Right lobe of liver (tissue), 6 donors: ENCODE measurements around the gene GSDMA. TPM values are rescaled to one million over a fixed set of nuclear protein-coding genes. Genes with fewer than 3 reads are reported as not detected.

Source experiments
- ATAC-seq, 4 donors: fragments of 200-7000 bp; cut with Tn5 transposase; one replicate each; pipeline ENCODE4 v1.9.1; 2020; ENCODE audit warnings: mild to moderate bottlenecking in 4 of 4, moderate library complexity in 4 of 4
- DNase-seq, 3 donors: peaks; one replicate each; pipeline ENCODE4 v3.0.0-alpha.2; 2020
- H3K27ac ChIP-seq, 3 donors: fragments of 200-600 bp; one replicate each; pipeline ENCODE4 v1.8.0; 2022
- H3K27me3 ChIP-seq, 2 donors: fragments of 200-600 bp; one replicate each; pipeline ENCODE4 v1.8.0; 2022
- H3K36me3 ChIP-seq, 4 donors: fragments of 200-600 bp; sonication (generic) in 1 of 4; one replicate each; pipeline versions ENCODE4 v1.5.1 to v1.8.0; 2017 to 2022; ENCODE audit warnings: control low read depth in 1 of 4
- H3K4me1 ChIP-seq, 4 donors: fragments of 200-600 bp; sonication (generic) in 1 of 4; one replicate each; pipeline versions ENCODE4 v1.5.1 to v1.8.0; 2017 to 2022; ENCODE audit warnings: control low read depth in 1 of 4
- H3K4me3 ChIP-seq, 3 donors: fragments of 200-600 bp; one replicate each; pipeline ENCODE4 v1.8.0; 2022
- H3K9me3 ChIP-seq, 4 donors: fragments of 200-600 bp; sonication (generic) in 1 of 4; one replicate each; pipeline versions ENCODE4 v1.5.1 to v1.8.0; 2017 to 2022; ENCODE audit warnings: control low read depth in 1 of 4
- CTCF ChIP-seq, 4 donors: fragments of 200-600 bp in 3 of 4; fragments of 450-650 bp in 1 of 4; IDR thresholded peaks; one replicate each; pipeline versions ENCODE4 v1.5.1 to v1.8.0; 2016 to 2022; ENCODE audit warnings: antibody characterized with exemption in 4 of 4, mild to moderate bottlenecking in 2 of 4
- POLR2A ChIP-seq: fragments of 450-650 bp; IDR thresholded peaks from one replicate; pipeline ENCODE4 v1.6.1; 2017; ENCODE audit warnings: antibody characterized with exemption, mild to moderate bottlenecking
- WGBS: methylation state at CpG from one replicate; pipeline ENCODE4 v1.1.6; 2018; ENCODE audit warnings: low coverage, low lambda C conversion rate; ENCODE audit not compliant: insufficient coverage; ENCODE audit errors: missing lambda C conversion rate; 5-methylcytosine and 5-hydroxymethylcytosine counted together
- intact Hi-C, 2 donors: fragments of 100-400 bp; cut with DNase I; formaldehyde crosslinking; loops; one replicate each; pipeline versions ENCODE4 v1.11.2 to v1.14.1; 2022
- total RNA-seq, 6 experiments: library from RNA; depleted of rRNA in 2 of 6; stranded (reverse); fragments of >200 nt in 2 of 6; fragmentation: NEBNext Ultra II Directional in 3 of 6; extraction: Animal tissue kit (Norgen Biotek cat#: 25700) in 3 of 6; gene quantifications; one replicate each; pipeline versions ENCODE4 v1.1.0 to v1.2.4, GENCODE V29; 2016 to 2023
- donor health status: DM: no; HTN: yes; CAD: no.
- donor health status: DM: no; HTN: no; CAD: no.
- donor health status: DM: no; HTN: no; CAD: no.
- donor health status: DM: no; HTN: yes; CAD: no.
- donor health status: DM: no; HTN: yes; CAD: no.

GSDMA gene
- total RNA-seq, 6 experiments from 2014 or later, result 0.42 to 0.99 TPM; not detected in 4

- H3K27me3 ChIP-seq, result no peaks in the 10 kb centered on the region
- no peaks in the 10 kb centered on the region for H3K9me3 ChIP-seq
- DNase-seq (no peak), ATAC-seq (no peak)
- peaks cover 0 to 56% (median 34%) of the 10 kb centered on the region in 4 donors for H3K4me1 ChIP-seq
- peak overlapping the region; percentile 89 to 98 (median 95) for H3K27ac ChIP-seq
- WGBS, result 10% methylated on average over 3 of the region's 4 CpGs
- TF ChIP-seq POLR2A (no peak), CTCF (IDR thresholded peaks at IDR 0.05) (no peak)
- H3K4me3 ChIP-seq, result peak overlapping the region; percentile 84 to 91 (median 86)
- intact Hi-C loops, result no loop called here
- H3K36me3 ChIP-seq, result peaks cover 0 to 27% (median 13%) of the 10 kb centered on the region in 4 donors
These were observed 36.6 kb upstream of the GSDMA start for GRCh38 chr17:39926135-39926587.

DNA sequence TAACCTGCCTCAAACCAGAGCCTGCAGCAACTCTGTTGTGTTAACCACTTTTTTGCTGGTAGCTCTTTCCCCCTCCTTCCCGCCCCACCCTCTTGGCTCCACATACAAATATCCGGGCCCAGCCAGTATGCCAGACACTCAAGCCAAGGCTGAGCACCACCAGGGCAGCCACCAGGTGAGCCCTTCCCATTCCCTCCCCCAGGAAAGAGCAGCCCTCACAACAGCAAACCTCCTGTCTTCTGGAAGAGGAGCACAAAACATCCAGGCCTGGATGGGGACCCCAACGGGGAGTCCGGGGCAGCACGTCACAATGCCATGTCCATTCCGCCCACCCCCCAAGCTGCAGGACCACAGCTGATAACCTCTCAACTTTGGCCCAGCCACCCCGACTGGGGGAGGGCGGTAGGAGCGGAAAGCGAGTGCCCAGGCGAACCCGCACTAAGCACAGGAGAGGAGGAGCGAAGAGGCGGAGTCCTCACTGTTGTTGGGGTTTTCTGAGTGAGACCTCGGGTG, 36.2 kb upstream of the GSDMA start:
- ATAC-seq, result peak; percentile 34 to 70 (median 58)
- TF ChIP-seq CTCF (IDR thresholded peaks at IDR 0.05) (peak in 1 of 4 donors; percentile 26), POLR2A (peak; percentile 82)
- Histone ChIP-seq H3K4me1 (peaks cover 0 to 51% (median 31%) of the 10 kb centered on the region in 4 donors), H3K4me3 (peak overlapping the region; percentile 84 to 91 (median 86)), H3K36me3 (peaks cover 0 to 22% (median 11%) of the 10 kb centered on the region in 4 donors), H3K9me3 (no peaks in the 10 kb centered on the region), H3K27me3 (no peaks in the 10 kb centered on the region), H3K27ac (peak overlapping the region; percentile 89 to 98 (median 95))
- peak; percentile 80 to 92 (median 91) for DNase-seq
- intact Hi-C loops, result no loop called here
- 4% methylated on average over 9 of the region's 15 CpGs for WGBS

- intact Hi-C loops, result no loop called here
- Histone ChIP-seq H3K27ac (peak within 1 kb of the TSS; percentile 89 to 98 (median 95)), H3K36me3 (peaks cover 0 to 16% (median 8%) of the 10 kb centered on the region in 4 donors), H3K9me3 (no peaks in the 10 kb centered on the region), H3K4me1 (peaks cover 0 to 44% (median 28%) of the 10 kb centered on the region in 4 donors), H3K4me3 (peak within 1 kb of the TSS; percentile 84 to 91 (median 86)), H3K27me3 (no peaks in the 10 kb centered on the region)
- WGBS, result 0% methylated on average over 42 of the region's 72 CpGs
- ATAC-seq (peak; percentile 60 to 76 (median 72)), DNase-seq (peak; percentile 95 to 97 (median 97))
- no peak for TF ChIP-seq CTCF (IDR thresholded peaks at IDR 0.05)
- TF ChIP-seq POLR2A, result peak; percentile 84
These were observed 35.5 kb upstream of the GSDMA start, which contains the start of the genes LRRC3C and ORMDL3 for GRCh38 chr17:39927101-39927928. LRRC3C (plus strand) TSS chr17:39927732; CDS start chr17:39941524, 13,792 bp downstream. ORMDL3 (minus strand) TSS chr17:39927601; CDS start chr17:39924203, 3,398 bp downstream.

DNA sequence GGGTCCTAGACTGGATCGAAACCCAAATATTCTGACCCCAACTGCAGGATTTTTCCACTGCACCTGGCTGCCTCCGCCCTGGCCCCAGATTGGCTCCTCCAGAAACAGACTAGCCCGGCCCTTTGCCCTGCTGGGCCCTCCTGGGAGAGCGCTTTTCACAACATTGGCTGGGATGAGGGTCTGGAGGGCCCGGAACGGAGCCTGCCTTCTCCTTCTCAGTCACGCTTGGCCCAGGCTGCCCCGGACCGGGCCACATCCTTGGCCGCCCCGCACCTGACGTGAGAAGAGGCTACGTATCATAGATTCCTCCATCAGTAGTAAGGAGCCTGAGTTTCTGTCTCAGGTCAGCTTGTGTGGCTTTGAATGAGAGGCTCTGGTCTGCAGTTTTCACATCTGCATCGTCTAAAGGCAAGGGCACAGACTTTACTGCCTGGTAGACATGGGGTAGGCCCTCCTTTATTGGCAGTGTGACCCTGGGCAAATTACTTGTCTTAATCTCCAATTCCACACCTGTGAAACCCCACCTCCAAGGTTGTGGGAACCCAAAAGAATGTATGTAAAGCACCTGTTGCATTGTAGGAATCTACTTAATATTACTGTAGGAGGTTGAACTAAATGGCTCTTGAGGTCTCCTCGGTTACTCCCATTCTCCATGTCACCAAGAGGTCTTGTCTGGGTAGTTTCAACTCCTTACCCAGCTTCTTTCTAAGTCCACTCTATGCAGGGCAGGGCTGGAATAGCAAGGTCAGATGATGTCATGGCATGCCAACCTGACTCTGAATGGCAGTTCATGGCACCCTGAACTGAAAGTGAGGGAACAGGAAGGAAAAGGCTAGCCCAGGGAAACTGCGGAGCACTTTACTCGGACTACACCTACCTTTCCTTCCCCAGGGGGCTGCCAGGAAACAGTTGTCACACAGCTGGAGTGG, 34.6 kb upstream of the GSDMA start:
- peak overlapping the region; percentile 84 to 91 (median 86) for H3K4me3 ChIP-seq

More for the DNA sequence above, 34.6 kb upstream of the GSDMA start:
- peak; percentile 49 to 76 (median 73) for DNase-seq
- Histone ChIP-seq H3K4me1 (peaks cover 0 to 35% (median 22%) of the 10 kb centered on the region in 4 donors), H3K27me3 (no peaks in the 10 kb centered on the region), H3K36me3 (peaks cover 0 to 8% (median 4%) of the 10 kb centered on the region in 4 donors), H3K9me3 (no peaks in the 10 kb centered on the region), H3K27ac (peak overlapping the region; percentile 89 to 98 (median 95))
- peak; percentile 15 to 51 (median 23) for ATAC-seq
- TF ChIP-seq POLR2A, result no peak
- no peak for TF ChIP-seq CTCF (IDR thresholded peaks at IDR 0.05)
- intact Hi-C loops, result no loop called here
- 18% methylated on average over 10 of the region's 17 CpGs for WGBS
